Middle frontal gyrus (tissue), 1 donor: ENCODE data around the gene ZSCAN10.
"Not testable (repeated sequence)": the region's sequence is repeated elsewhere in the genome, so short reads cannot be mapped to it uniquely, and the experiment has no call there.

Experiments
- DNase-seq: peaks from one replicate; pipeline ENCODE4 v3.0.0-alpha.2; 2015; ENCODE audit warnings: low spot score; ENCODE audit errors: extremely low spot score

The ZSCAN10 gene

GRCh38 chr16:3086596-3087242, 12.4 kb downstream of the ZSCAN10 start:
- no peak for DNase-seq

DNA sequence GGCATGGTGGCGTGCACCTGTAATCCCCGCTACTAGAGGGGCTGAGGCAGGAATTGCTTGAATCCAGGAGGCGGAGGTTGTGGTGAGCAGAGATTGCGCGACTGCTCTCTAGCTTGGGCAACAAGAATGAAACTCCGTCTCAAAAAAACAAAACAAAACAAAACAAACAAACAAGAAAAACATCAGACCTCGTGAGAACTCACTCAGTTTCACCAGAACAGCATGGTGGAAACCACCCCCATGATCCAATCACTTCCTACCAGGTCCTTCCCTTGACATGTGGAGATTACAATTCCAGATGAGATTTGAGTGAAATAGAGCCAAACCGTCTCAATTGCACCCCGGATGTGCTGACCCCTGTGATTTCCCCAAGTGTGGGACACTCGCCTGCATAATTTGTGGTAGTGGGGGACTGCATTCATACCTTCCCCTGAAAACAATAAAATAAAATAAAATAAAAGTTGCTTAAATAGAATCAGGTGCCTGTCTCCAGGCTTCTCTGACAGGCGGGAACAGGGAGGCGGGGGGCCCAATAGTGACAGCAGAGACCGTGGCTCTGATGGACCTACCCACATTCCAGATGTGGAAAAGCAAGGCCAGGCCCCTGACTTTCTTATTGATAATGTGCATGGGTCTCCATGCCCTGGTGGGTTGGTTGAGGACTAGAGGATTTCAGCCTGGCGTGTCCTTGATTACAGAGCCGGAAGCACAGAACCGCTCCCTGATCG, 13.1 kb downstream of the ZSCAN10 start:
- DNase-seq: no peak

GRCh38 chr16:3084969-3085670, 14.0 kb downstream of the ZSCAN10 start:
- DNase-seq: no peak

- DNase-seq: no peak
Measured at GRCh38 chr16:3084491-3084890, 14.6 kb downstream of the ZSCAN10 start.

- DNase-seq: not testable (repeated sequence)
Measured at GRCh38 chr16:3083408-3083807, 15.7 kb downstream of the ZSCAN10 start.

DNA sequence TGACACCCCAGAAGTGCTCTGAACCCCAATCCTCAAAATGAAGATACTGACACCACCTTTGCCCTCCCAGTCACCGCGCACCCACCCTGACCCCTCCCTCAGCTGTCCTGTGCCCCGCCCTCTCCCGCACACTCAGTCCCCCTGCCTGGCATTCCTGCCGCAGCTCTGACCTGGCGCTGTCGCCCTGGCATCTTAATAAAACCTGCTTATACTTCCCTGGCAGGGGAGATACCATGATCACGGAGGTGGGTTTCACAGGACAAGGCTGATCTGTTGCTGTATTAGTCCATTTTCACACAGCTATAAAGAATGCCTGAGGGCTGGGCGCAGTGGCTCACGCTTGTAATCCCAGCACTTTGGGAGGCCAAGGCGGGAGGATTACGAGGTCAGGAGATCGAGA, 17.1 kb downstream of the ZSCAN10 start:
- not testable (repeated sequence) for DNase-seq

DNA sequence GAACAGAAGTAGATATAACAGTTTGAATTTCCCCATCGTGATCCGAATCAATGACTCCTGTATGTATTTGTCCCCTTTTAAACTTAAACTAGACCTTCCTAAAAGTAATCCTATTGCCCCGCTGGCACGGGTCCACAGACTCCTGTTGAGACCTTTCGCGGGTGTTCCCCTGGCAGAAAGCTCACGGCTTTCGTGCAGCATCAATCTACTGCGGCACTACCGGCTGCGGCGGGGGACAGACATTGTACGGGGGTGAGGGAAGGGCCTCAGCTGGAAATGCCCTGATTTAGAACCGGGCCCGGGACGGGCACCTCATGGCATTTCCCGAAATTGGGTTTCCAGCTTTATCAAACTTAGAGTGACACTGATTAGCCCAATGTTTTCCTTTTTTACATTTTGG, 19.1 kb downstream of the ZSCAN10 start:
- no peak for DNase-seq

GRCh38 chr16:3076577-3076976, 22.5 kb downstream of the ZSCAN10 start:
- no peak for DNase-seq

DNA sequence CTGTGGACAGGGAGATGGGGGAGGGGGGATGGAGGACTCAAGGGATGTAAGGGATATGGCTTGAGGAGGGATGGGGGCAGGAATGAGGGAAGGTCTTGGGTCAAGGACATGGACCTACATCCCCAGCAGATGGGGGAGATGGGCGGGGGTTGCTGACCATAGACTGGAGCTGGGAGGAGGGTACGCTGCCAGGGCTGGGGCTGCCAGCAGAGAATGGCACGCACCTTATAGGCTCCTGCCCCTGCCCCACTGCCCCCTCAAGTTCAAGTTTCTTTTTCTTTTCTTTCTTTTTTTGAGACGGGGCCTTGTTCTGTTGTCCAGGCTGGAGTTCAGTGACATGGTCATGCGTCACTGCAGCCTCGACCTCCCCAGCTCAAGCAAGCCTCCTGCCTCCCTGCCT, 23.1 kb downstream of the ZSCAN10 start:
- DNase-seq: not testable (repeated sequence)

DNA sequence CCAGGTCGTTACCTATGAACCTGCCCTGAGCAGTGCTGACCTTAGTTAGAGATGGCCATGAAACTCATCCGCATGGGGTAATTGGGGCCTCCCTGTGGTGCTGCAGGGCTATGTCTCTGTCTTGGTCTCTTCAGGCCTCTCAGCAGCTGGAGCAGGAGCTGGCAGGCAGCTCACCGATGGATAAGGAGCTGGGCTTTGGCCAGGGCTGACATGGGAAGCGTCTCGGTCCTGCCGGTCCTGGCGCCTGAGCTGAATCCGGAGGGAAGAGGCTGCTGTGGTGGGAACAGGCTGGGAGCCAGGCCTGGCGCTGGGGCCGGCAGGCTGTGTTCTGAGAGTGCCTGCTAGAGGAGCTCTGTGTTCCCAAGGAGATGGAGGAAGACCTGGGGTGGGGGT, 23.6 kb downstream of the ZSCAN10 start:
- no peak for DNase-seq

DNA sequence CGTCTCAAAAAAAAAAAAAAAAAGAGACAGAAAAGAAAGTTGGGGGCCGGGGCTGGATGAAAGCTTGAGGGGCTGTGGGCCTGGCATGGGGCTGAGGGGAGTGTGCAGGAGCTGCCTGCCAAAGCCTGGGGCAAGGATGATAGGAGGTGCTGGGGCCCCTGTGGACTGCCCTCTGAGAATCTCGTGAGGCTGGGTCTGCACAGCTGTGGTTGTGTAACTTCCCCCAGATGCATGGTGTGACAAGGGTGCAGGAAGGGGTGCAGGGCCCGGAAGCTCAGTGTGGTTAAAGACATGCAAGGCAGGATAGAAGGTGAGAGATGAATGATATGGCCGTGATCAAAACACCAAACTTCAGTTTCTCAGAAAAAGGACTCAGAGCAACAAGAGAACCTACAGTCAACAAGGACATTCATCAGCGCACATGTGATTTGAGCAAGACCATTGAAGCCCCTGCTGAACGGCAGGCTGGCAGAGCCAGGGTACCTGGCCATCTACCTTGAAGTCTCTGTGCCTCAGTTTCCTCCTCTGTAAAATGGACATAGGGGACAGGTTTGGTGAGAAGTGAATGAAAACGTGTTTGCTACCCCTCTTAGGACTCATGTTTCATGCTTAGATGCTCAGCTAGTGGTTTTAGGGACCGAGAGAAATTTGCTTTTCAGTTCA, 24.1 kb downstream of the ZSCAN10 start:
- no peak for DNase-seq

DNA sequence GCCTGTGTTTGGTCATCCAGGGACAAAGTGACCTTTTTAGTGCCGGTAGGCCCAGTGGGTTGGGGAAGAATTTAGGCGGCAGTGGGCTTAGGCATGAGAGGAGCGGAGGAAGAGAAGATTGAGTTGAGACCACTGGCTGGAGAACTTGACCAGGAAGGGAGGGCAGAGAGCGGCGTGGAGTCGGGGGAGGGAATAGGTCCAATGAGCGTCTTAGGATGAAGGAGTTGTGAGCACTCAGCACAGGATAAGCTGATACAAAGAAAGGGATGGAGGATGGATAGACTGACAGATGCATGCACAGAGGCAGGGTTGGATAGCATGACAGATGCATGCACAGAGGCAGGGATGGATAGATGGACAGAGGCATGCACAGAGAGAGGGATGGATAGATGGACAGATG, 25.6 kb downstream of the ZSCAN10 start:
- no peak for DNase-seq

DNA sequence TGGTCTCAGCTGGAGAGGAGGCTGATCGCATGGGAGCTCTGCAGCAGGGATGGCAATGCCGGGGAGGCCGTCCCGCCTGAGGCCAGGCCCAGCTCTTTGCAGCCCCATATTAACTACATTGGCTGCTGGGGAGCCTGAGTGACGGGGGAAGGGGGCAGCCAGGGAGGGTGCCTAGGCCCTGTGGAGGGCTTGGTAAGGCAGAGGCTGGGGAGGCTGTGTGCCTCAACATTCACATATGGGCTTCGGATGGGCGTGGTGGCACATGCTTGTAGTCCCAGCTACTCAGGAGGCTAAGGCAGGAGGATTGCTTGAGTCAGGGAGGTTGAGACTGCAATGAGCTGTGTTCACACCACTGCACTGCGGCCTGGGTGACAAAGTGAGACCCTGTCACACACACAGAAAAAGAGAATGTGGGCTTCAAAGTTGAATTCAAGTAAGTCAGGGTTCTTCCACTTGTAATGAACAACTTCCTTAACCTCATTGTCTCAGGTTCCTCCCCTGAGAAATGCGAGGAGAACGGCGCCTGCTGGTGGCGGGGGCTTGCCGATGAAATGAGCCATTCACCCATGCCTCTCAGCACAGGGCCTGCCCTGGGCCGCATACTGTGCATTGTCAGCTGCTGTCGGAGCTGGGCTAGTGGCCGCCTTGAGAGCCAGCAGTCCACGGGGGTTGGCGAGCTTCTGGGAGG, 26.4 kb downstream of the ZSCAN10 start:
- not testable (repeated sequence) for DNase-seq

- DNase-seq: not testable (repeated sequence)
Measured at GRCh38 chr16:3072148-3072547, 26.9 kb downstream of the ZSCAN10 start.

DNA sequence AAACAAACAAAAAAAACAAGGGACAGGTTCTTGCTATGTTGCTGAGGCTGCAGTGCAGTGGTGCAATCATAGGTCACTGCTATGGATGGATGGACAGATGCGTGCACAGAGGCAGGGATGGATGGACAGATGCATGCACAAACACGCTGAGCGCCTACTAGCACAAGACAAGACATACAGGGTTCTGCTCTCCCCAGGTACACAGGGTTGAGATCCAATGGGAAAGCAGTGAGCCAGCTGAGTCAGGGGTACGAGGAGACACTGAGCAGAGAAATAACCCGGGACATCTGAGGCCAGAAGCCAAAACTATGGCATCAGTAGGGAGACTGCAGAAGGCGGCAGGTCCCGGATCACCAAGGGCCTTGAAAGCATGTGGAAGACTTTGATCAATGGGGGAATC, 27.4 kb downstream of the ZSCAN10 start:
- no peak for DNase-seq

DNA sequence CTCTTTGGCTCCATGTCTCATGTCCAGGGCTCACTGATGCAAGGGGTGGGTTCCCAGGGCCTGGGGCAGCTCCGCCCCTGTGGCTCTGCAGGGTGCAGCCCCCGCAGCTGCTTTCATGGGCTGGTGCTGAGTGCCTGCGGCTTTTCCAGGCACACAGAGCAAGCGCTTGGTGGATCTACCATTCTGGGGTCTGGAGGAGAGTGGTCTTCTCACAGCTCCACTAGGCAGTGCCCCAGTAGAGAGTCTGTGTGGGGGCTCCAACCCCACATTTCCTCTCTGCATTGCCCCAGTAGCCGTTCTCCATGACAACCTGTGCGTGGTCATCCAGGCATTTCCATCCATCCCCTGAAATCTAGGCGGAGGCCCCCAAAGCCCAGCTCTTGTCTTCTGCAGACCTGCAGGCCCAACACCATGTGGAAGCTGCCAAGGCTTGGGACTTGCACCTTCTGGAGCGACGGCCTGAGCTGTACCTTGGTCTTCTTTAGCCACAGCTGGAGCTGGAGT, 28.4 kb downstream of the ZSCAN10 start:
- no peak for DNase-seq

DNA sequence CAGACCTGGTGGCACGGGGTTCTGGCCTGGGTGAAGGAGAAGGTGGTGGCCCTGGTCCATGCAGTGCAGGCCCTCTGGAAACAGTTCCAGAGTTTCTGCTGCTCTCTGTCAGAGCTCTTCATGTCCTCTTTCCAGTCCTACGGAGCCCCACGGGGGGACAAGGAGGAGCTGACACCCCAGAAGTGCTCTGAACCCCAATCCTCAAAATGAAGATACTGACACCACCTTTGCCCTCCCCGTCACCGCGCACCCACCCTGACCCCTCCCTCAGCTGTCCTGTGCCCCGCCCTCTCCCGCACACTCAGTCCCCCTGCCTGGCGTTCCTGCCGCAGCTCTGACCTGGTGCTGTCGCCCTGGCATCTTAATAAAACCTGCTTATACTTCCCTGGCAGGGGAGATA, 29.9 kb downstream of the ZSCAN10 start:
- not testable (repeated sequence) for DNase-seq

DNA sequence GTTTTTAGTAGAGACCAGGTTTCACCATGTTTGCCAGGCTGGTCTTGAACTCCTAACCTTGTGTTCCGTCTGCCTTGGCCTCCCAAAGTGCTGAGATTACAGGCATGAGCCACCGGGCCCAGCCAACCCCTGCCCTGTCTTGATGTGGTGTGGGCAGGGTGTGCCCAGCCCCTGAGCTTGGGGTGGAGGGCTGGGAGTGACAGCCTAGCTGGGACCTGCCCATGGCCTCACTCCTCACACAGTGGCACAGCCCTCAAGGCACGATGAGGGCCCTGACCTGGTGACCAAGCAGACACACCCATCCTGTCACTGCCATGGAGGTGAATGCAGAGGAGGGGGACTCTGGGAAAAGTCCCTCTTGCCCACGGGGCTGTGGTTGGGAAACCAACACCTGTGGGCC, 30.6 kb downstream of the ZSCAN10 start:
- DNase-seq: no peak

- no peak for DNase-seq
Measured at GRCh38 chr16:3066440-3066748, 32.7 kb downstream of the ZSCAN10 start.

- no peak for DNase-seq
Measured at GRCh38 chr16:3065742-3066439, 33.2 kb downstream of the ZSCAN10 start.
